Nephron (organoid): Measurements from ENCODE around the gene RXYLT1.

ENCODE experiments used
- H3K27ac Mint-ChIP-seq, 3 experiments: 2 replicates each; pipeline ENCODE4 v1.8.0; 2020; ENCODE audit warnings: mixed read lengths in 3 of 3, mild to moderate bottlenecking in 2 of 3, moderate library complexity in 1 of 3
- H3K27me3 Mint-ChIP-seq: 2 replicates; pipeline ENCODE4 v1.8.0; 2021; ENCODE audit warnings: low read depth, mild to moderate bottlenecking, moderate library complexity, mixed read lengths
- H3K36me3 Mint-ChIP-seq: 2 replicates; pipeline ENCODE4 v1.8.0; 2020; ENCODE audit warnings: low read depth, mixed read lengths
- H3K4me1 Mint-ChIP-seq: 2 replicates; pipeline ENCODE4 v1.8.0; 2020; ENCODE audit warnings: mixed read lengths
- H3K4me3 Mint-ChIP-seq, 3 experiments: 2 replicates each; pipeline ENCODE4 v1.8.0; 2020; ENCODE audit warnings: mild to moderate bottlenecking in 3 of 3, mixed read lengths in 3 of 3, moderate library complexity in 2 of 3
- H3K9me3 Mint-ChIP-seq: 2 replicates; pipeline ENCODE4 v1.8.0; 2020; ENCODE audit warnings: mixed read lengths
- TF ChIP-seq, protein P1 (sequence below), 3 experiments: fragments of 200-600 bp; sonication (generic); IDR thresholded peaks; one replicate each; pipeline ENCODE4 v1.5.0; 2021; ENCODE audit warnings: antibody characterized with exemption in 3 of 3; ENCODE audit not compliant: unreplicated experiment in 3 of 3

RXYLT1 gene

DNA sequence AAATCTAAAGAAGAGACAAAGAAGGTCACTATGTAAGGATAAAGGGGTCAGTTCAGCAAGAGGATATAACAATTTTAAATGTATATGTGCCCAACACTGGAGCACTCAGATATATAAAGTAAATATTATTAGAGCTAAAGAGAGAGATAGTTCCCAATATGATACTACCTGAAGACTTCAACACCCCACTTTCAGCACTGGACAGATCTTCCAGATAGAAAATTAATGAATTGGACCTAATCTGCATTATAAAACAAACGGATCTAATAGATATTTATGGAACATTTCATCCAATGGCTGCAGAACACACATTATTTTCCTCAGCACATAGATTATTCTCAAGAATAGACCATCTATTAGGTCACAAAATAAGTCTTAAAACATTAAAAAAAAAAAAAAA, 40.7 kb downstream of the RXYLT1 start:
- no peaks in the 10 kb centered on the region for H3K36me3 Mint-ChIP-seq
- H3K27me3 Mint-ChIP-seq = peaks cover 4% of the 10 kb centered on the region
- H3K27ac Mint-ChIP-seq = no peak overlapping the region
- H3K9me3 Mint-ChIP-seq = peaks cover 19% of the 10 kb centered on the region
- no peaks in the 10 kb centered on the region for H3K4me1 Mint-ChIP-seq
- H3K4me3 Mint-ChIP-seq = no peak overlapping the region
- TF ChIP-seq, protein P1, sequence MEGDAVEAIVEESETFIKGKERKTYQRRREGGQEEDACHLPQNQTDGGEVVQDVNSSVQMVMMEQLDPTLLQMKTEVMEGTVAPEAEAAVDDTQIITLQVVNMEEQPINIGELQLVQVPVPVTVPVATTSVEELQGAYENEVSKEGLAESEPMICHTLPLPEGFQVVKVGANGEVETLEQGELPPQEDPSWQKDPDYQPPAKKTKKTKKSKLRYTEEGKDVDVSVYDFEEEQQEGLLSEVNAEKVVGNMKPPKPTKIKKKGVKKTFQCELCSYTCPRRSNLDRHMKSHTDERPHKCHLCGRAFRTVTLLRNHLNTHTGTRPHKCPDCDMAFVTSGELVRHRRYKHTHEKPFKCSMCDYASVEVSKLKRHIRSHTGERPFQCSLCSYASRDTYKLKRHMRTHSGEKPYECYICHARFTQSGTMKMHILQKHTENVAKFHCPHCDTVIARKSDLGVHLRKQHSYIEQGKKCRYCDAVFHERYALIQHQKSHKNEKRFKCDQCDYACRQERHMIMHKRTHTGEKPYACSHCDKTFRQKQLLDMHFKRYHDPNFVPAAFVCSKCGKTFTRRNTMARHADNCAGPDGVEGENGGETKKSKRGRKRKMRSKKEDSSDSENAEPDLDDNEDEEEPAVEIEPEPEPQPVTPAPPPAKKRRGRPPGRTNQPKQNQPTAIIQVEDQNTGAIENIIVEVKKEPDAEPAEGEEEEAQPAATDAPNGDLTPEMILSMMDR (IDR thresholded peaks at IDR 0.05; ENCODE audit: unreplicated experiment in 3 of 3) = no peak

DNA sequence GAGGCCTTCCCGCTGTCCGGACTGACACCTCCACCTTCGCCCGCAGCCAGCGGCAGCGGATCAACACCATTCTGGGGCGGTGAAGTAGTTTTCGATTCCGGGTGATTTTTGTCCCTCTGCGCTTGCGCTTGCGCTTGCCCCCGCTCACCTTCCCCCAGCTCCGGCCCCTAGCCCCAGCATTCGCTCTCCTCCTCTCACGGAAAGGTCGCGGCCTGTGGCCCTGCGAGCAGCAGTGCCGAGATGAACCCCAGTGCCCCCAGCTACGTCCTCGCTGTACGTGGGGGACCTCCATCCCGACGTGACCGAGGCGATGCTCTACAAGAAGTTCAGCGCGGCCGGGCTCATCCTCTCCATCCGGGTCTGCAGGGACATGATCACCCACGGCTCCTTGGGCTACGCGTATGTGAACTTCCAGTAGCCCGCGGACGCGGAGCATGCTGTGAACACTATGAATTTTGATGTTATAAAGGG, 42.1 kb downstream of the RXYLT1 start:
- TF ChIP-seq, protein P1 (IDR thresholded peaks at IDR 0.05; ENCODE audit: unreplicated experiment in 3 of 3) = no peak
- Mint-ChIP-seq H3K27ac (no peak overlapping the region), H3K27me3 (peaks cover 4% of the 10 kb centered on the region), H3K4me3 (no peak overlapping the region), H3K9me3 (peaks cover 19% of the 10 kb centered on the region), H3K36me3 (no peaks in the 10 kb centered on the region), H3K4me1 (no peaks in the 10 kb centered on the region)

DNA sequence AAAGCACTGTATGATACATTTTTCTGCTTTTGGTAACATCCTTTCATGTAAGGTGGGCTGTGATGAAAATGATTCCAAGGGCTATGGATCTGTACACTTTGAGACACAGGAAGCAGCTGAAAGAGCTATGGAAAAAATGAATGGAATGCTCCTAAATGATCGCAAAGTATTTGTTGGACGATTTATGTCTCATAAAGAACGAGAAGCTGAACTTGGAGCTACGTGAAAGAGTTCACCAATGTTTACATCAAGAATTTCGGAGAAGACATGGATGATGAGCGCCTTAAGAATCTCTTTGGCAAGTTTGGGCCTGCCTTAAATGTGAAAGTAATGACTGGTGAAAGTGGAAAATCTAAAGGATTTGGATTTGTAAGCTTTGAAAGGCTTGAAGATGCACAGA, 42.6 kb downstream of the RXYLT1 start:
- Mint-ChIP-seq H3K27ac (no peak overlapping the region), H3K9me3 (peaks cover 19% of the 10 kb centered on the region), H3K27me3 (peaks cover 4% of the 10 kb centered on the region), H3K4me1 (no peaks in the 10 kb centered on the region), H3K4me3 (no peak overlapping the region), H3K36me3 (no peaks in the 10 kb centered on the region)
- TF ChIP-seq, protein P1 (IDR thresholded peaks at IDR 0.05; ENCODE audit: unreplicated experiment in 3 of 3) = no peak

DNA sequence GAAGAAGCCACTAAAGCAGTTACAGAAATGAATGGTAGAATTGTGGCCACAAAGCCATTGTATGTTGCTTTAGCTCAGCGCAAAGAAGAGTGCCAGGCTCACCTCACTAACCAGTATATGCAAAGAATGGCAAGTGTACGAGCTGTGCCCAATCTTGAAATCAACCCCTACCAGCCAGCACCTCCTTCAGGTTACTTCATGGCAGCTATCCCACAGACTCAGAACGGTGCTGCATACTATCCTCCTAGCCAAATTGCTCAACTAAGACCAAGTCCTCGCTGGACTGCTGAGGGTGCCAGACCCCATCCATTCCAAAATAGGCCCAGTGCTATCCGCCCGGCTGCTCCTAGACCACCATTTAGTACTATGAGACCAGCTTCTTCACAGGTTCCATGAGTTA, 43.3 kb downstream of the RXYLT1 start:
- H3K27ac Mint-ChIP-seq = no peak overlapping the region
- H3K36me3 Mint-ChIP-seq = no peaks in the 10 kb centered on the region
- peaks cover 4% of the 10 kb centered on the region for H3K27me3 Mint-ChIP-seq
- TF ChIP-seq, protein P1 (IDR thresholded peaks at IDR 0.05; ENCODE audit: unreplicated experiment in 3 of 3) = no peak
- H3K4me3 Mint-ChIP-seq = no peak overlapping the region
- H3K9me3 Mint-ChIP-seq = peaks cover 19% of the 10 kb centered on the region
- no peaks in the 10 kb centered on the region for H3K4me1 Mint-ChIP-seq

DNA sequence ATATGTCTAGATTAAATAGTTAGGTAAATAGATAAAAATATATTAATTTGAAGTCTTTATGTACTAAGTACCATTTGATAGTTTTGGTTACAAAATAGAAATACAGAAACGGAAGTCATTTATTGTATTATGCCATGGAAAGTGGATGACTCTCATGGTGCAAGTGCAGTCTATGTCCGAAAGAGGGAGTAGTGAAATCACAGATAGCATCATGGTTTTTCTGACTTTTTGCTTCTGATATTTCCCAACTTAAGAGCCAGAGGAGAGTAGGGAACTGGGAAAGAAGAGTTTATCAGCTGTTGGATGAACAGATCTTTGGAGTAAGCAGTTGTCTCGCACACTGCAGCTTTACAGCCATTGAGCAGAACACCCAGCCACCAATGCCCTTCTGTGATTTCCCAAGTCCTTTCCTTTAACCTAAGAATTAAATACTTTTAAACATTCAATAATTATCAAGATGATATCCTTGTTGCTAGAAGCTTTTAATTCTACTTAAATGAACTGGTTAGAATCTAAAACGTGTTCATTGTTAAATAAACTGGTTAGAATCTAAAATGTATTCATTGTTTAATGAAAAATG, 46.4 kb downstream of the RXYLT1 start:
- Mint-ChIP-seq H3K27me3 (peaks cover 4% of the 10 kb centered on the region), H3K36me3 (no peaks in the 10 kb centered on the region), H3K4me3 (no peak overlapping the region), H3K4me1 (no peaks in the 10 kb centered on the region), H3K27ac (no peak overlapping the region), H3K9me3 (peaks cover 18% of the 10 kb centered on the region)
- TF ChIP-seq, protein P1 (IDR thresholded peaks at IDR 0.05; ENCODE audit: unreplicated experiment in 3 of 3) = peak; percentile 84 to 87 (median 86)

DNA sequence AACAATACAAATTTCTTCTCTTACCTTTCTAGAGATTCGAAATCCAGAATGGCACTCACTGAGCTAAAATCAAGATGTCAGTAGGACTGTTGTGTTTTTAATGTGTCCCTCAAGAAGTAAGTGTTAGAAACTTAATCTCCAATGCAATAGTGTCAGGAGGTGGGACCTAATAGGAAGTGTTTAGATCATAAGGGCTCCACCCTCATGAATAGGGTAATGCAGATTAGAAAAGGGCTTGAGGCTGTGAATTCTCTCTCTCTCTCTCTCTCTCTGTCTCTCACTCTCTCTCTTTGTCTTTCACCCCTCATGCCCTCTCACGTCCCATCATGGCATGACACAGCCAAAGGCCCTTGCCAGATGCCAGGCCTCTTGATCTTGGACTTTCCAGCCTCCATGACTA, 49.2 kb downstream of the RXYLT1 start:
- Mint-ChIP-seq H3K36me3 (no peaks in the 10 kb centered on the region), H3K9me3 (peaks cover 12% of the 10 kb centered on the region), H3K27me3 (no peaks in the 10 kb centered on the region), H3K4me1 (no peaks in the 10 kb centered on the region), H3K27ac (no peak overlapping the region), H3K4me3 (no peak overlapping the region)
- TF ChIP-seq, protein P1 (IDR thresholded peaks at IDR 0.05; ENCODE audit: unreplicated experiment in 3 of 3) = no peak
